ENCODE measurements around the gene MED12. TPM values are rescaled to one million over a fixed set of nuclear protein-coding genes. Genes with fewer than 3 reads are reported as not detected.

The MED12 gene
- total RNA-seq, 1 donor from 2014 or later, result 58.5 TPM

DNA sequence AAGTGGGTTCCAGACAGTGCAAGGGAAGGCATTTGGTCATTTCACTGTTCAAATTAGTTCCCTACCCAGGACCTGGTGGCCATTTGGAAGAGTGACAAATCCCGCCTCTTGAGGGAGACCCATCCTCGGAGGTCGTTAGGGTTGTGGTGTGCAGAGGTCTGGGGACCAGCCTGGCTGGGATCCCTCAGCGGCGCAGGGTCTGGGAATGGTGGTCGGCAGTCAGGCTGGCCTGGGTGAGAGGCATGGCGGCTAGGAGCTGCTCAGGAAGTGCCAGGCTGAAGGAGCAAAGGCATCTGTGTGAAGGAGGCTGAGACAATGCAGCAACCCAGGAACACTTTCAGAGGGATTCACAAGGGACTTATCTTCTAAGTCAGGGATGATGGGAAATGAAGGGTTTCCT, 33.0 kb downstream of the MED12 start:
- TF ChIP-seq, protein P1, sequence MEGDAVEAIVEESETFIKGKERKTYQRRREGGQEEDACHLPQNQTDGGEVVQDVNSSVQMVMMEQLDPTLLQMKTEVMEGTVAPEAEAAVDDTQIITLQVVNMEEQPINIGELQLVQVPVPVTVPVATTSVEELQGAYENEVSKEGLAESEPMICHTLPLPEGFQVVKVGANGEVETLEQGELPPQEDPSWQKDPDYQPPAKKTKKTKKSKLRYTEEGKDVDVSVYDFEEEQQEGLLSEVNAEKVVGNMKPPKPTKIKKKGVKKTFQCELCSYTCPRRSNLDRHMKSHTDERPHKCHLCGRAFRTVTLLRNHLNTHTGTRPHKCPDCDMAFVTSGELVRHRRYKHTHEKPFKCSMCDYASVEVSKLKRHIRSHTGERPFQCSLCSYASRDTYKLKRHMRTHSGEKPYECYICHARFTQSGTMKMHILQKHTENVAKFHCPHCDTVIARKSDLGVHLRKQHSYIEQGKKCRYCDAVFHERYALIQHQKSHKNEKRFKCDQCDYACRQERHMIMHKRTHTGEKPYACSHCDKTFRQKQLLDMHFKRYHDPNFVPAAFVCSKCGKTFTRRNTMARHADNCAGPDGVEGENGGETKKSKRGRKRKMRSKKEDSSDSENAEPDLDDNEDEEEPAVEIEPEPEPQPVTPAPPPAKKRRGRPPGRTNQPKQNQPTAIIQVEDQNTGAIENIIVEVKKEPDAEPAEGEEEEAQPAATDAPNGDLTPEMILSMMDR (IDR thresholded peaks at IDR 0.05), result no peak
- Mint-ChIP-seq H3K9me3 (ENCODE audit: unreplicated experiment) (peaks cover 8% of the 10 kb centered on the region), H3K36me3 (ENCODE audit: unreplicated experiment) (no peaks in the 10 kb centered on the region), H3K27me3 (ENCODE audit: unreplicated experiment) (no peaks in the 10 kb centered on the region), H3K4me1 (ENCODE audit: unreplicated experiment) (peaks cover 4% of the 10 kb centered on the region), H3K27ac (ENCODE audit: unreplicated experiment) (no peak overlapping the region), H3K4me3 (ENCODE audit: unreplicated experiment) (no peak overlapping the region)
- DNase-seq (ENCODE audit: extremely low spot score, unreplicated experiment), result no peak

DNA sequence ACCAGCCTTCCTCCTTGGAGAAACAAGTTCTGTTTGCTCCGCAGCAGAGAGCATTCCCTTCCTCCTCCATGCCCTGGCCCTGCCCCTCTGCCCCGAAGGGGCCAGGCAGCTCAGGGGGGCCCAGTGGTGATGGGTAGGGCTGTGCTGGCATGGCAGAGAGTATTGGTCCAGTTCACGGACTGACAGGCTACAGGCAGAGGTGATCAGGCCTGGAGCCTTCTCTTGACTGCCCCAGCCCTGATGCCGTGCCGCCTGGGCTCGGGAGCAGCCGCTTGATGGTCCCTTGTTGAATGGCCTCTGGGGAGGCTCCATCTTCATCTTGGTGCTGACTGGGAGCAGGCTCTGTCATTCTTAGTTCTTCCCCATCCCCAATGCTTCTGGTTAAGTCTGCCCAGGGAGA, 35.8 kb downstream of the MED12 start:
- no peak overlapping the region for H3K4me3 Mint-ChIP-seq (ENCODE audit: unreplicated experiment)
- no peaks in the 10 kb centered on the region for H3K4me1 Mint-ChIP-seq (ENCODE audit: unreplicated experiment)
- no peak overlapping the region for H3K27ac Mint-ChIP-seq (ENCODE audit: unreplicated experiment)
- peaks cover 8% of the 10 kb centered on the region for H3K9me3 Mint-ChIP-seq (ENCODE audit: unreplicated experiment)
- H3K36me3 Mint-ChIP-seq (ENCODE audit: unreplicated experiment), result no peaks in the 10 kb centered on the region
- no peaks in the 10 kb centered on the region for H3K27me3 Mint-ChIP-seq (ENCODE audit: unreplicated experiment)
- TF ChIP-seq, protein P1 (IDR thresholded peaks at IDR 0.05), result no peak
- DNase-seq (ENCODE audit: extremely low spot score, unreplicated experiment), result no peak

DNA sequence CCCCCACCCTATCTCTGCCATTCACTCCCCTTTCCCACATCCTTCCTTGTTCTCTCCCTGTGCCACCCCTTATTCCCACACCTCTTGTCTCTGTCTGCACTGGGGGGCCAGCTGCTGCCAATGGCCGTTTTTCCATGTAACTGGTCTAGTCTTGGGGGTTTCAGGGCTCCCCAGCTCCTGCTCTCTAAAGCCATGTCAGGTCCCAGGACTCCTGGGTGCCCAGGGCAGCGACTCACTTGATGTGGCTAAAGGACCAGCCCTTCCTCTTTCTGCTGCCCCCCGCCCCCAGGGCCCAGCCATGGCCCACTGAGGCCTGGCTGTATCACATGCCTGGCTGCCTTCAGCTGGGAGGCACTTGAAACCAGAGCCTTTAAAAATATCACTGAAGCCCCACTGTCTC, 36.2 kb downstream of the MED12 start:
- Mint-ChIP-seq H3K36me3 (ENCODE audit: unreplicated experiment) (no peaks in the 10 kb centered on the region), H3K27me3 (ENCODE audit: unreplicated experiment) (no peaks in the 10 kb centered on the region), H3K9me3 (ENCODE audit: unreplicated experiment) (peaks cover 8% of the 10 kb centered on the region), H3K4me3 (ENCODE audit: unreplicated experiment) (no peak overlapping the region), H3K27ac (ENCODE audit: unreplicated experiment) (no peak overlapping the region), H3K4me1 (ENCODE audit: unreplicated experiment) (no peaks in the 10 kb centered on the region)
- TF ChIP-seq, protein P1 (IDR thresholded peaks at IDR 0.05), result no peak
- DNase-seq (ENCODE audit: extremely low spot score, unreplicated experiment), result no peak

DNA sequence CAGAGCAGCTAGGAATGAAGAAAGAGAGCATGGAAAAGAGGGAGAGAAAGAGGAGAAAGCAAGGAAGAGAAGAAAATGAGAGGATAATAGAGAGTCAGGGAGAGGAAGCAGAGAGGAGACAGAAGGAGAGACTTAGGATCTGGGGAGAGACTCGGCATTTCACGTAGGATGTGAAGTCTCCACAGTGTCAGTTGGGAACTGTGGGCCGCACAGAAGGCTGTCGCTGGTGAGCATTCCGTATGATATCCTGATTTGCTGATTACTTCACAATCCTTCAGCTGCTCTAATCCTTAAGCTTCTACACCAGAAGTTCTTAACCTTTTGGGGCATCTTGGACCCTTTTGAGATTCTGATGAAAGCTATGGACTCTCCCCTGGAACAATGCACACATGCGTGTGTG, 40.2 kb downstream of the MED12 start:
- Mint-ChIP-seq H3K4me1 (ENCODE audit: unreplicated experiment) (no peaks in the 10 kb centered on the region), H3K27ac (ENCODE audit: unreplicated experiment) (no peak overlapping the region), H3K4me3 (ENCODE audit: unreplicated experiment) (no peak overlapping the region), H3K27me3 (ENCODE audit: unreplicated experiment) (no peaks in the 10 kb centered on the region), H3K36me3 (ENCODE audit: unreplicated experiment) (no peaks in the 10 kb centered on the region), H3K9me3 (ENCODE audit: unreplicated experiment) (no peaks in the 10 kb centered on the region)
- TF ChIP-seq, protein P1 (IDR thresholded peaks at IDR 0.05), result no peak
- DNase-seq (ENCODE audit: extremely low spot score, unreplicated experiment), result no peak

DNA sequence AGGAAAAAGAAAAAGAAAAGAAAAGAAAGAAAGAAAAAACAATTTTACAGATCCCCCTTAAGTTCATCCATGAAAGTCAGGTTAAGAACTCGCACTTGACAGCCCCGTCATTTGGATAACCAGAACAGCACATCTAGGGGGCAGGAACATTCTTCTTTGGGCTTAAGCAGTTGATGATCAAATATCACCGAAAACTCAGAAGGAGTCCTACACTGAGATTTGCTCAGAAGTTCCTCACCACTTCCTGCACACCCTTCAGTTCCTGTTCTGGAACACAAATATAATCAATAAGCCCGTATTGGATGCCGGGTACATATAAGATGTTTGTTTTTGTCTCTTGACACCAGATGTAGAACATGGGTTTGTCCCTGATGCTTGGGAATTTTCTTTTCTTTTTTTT, 40.9 kb downstream of the MED12 start:
- H3K4me1 Mint-ChIP-seq (ENCODE audit: unreplicated experiment), result no peaks in the 10 kb centered on the region
- peaks cover 5% of the 10 kb centered on the region for H3K27me3 Mint-ChIP-seq (ENCODE audit: unreplicated experiment)
- no peaks in the 10 kb centered on the region for H3K9me3 Mint-ChIP-seq (ENCODE audit: unreplicated experiment)
- TF ChIP-seq, protein P1 (IDR thresholded peaks at IDR 0.05), result no peak
- H3K4me3 Mint-ChIP-seq (ENCODE audit: unreplicated experiment), result no peak overlapping the region
- H3K27ac Mint-ChIP-seq (ENCODE audit: unreplicated experiment), result no peak overlapping the region
- DNase-seq (ENCODE audit: extremely low spot score, unreplicated experiment), result no peak
- no peaks in the 10 kb centered on the region for H3K36me3 Mint-ChIP-seq (ENCODE audit: unreplicated experiment)

Measured in osteocyte (in vitro differentiated cells).